ENCODE measurements around the gene SLC12A5. TPM values are rescaled to one million over a fixed set of nuclear protein-coding genes. Genes with fewer than 3 reads are reported as not detected.
"Not testable (repeated sequence)": the region's sequence is repeated elsewhere in the genome, so short reads cannot be mapped to it uniquely, and the experiment has no call there.

SLC12A5 gene
- total RNA-seq, 1 donor from 2014 or later, result 0.77 TPM

GRCh38 chr20:46093531-46093930 lies 64.5 kb downstream of the SLC12A5 start:
- TF ChIP-seq EZH2 (IDR thresholded peaks at IDR 0.05) (no peak), EZH2phosphoT487 (IDR thresholded peaks at IDR 0.05) (no peak), CTCF (IDR thresholded peaks at IDR 0.05) (no peak)
- Mint-ChIP-seq H3K27ac (no peak overlapping the region), H3K4me3 (no peak overlapping the region), H3K4me1 (peaks cover 14% of the 10 kb centered on the region), H3K27me3 (ENCODE audit: insufficient read depth, low read depth) (peaks cover 2% of the 10 kb centered on the region), H3K36me3 (no peaks in the 10 kb centered on the region), H3K9me3 (no peaks in the 10 kb centered on the region)
- no peaks in the 10 kb centered on the region for H3F3A ChIP-seq (ENCODE audit: low read depth)
- no peaks in the 10 kb centered on the region for H3K36me3 ChIP-seq
- H3K4me3 ChIP-seq, result no peak overlapping the region
- H3K4me1 ChIP-seq, result peaks cover 8% of the 10 kb centered on the region
- no peak overlapping the region for H2AFZ ChIP-seq (replicated peaks)
- no peak overlapping the region for H3K27ac ChIP-seq
- no peak overlapping the region for H3K4me2 ChIP-seq
- H3K9ac ChIP-seq, result no peak overlapping the region
- no peak for DNase-seq (ENCODE audit: low spot score)
- peaks cover 9% of the 10 kb centered on the region for H3K79me2 ChIP-seq (ENCODE audit: low read depth)
- peaks cover 8% of the 10 kb centered on the region for H4K20me1 ChIP-seq (ENCODE audit: low read depth)
- peaks cover 13% of the 10 kb centered on the region for H3K27me3 ChIP-seq
- H3K9me3 ChIP-seq (ENCODE audit: low read depth), result no peaks in the 10 kb centered on the region

DNA sequence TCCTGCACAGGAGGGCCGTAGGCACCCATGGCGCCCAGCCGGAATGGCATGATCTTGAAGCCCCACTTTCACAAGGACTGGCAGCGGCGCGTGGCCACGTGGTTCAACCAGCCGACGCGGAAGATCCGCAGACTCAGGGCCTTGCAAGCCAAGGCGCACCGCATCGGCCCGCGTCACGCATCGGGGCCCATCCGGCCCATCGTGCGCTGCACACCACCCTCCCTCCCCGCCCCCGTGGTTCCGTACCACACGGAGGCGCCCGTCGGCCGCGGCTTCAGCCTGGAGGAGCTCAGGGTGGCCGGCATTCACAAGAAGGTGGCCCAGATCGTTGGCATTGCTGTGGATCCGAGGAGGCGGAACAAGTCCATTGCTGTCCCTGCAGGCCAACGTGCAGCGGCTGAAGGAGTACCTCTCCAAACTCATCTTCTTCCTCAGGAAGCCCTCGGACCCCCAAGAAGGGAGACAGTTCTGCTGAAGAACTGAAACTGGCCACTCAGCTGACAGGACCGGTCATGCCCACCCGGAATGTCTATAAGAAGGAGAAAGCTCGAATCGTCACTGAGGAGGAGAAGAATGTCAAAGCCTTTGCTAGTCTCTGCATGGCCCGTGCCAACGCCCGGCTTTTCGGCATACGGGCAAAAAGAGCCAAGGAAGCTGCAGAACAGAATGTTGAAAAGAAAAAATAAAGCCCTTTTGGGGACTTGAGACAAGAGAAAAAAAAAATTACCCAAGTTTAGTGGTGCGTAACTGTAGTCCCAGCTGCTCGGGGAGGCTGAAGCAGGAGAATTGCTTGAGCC lies 70.7 kb downstream of the SLC12A5 start:
- Histone ChIP-seq H3K4me2 (peak overlapping the region; percentile 32), H3K27me3 (peaks cover 60% of the 10 kb centered on the region), H3K79me2 (ENCODE audit: low read depth) (no peaks in the 10 kb centered on the region), H3K4me3 (no peak overlapping the region), H3K27ac (no peak overlapping the region), H3F3A (ENCODE audit: low read depth) (no peaks in the 10 kb centered on the region), H2AFZ (replicated peaks) (peak overlapping the region; percentile 74), H3K4me1 (no peaks in the 10 kb centered on the region), H4K20me1 (ENCODE audit: low read depth) (no peaks in the 10 kb centered on the region), H3K9me3 (ENCODE audit: low read depth) (no peaks in the 10 kb centered on the region), H3K36me3 (no peaks in the 10 kb centered on the region), H3K9ac (no peak overlapping the region)
- no peaks in the 10 kb centered on the region for H3K4me1 Mint-ChIP-seq
- H3K9me3 Mint-ChIP-seq, result peaks cover 7% of the 10 kb centered on the region
- H3K27me3 Mint-ChIP-seq (ENCODE audit: insufficient read depth, low read depth), result peaks cover 2% of the 10 kb centered on the region
- H3K36me3 Mint-ChIP-seq, result no peaks in the 10 kb centered on the region
- TF ChIP-seq EZH2phosphoT487 (IDR thresholded peaks at IDR 0.05) (no peak), EZH2 (IDR thresholded peaks at IDR 0.05) (peak; percentile 24), CTCF (IDR thresholded peaks at IDR 0.05) (peak; percentile 31)
- peak; percentile 52 for DNase-seq (ENCODE audit: low spot score)
- no peak overlapping the region for H3K4me3 Mint-ChIP-seq
- H3K27ac Mint-ChIP-seq, result no peak overlapping the region

- not testable (repeated sequence) for H3K4me3 Mint-ChIP-seq; H2AFZ ChIP-seq (replicated peaks); H3K36me3 ChIP-seq; H3K9me3 ChIP-seq (ENCODE audit: low read depth); H3K79me2 ChIP-seq (ENCODE audit: low read depth); H3K36me3 Mint-ChIP-seq; H3K9ac ChIP-seq; H3K4me2 ChIP-seq; DNase-seq (ENCODE audit: low spot score); H3K27me3 Mint-ChIP-seq (ENCODE audit: insufficient read depth, low read depth); H3K4me3 ChIP-seq; H3K4me1 Mint-ChIP-seq; H3F3A ChIP-seq (ENCODE audit: low read depth); H3K4me1 ChIP-seq; H3K27ac ChIP-seq; H3K27ac Mint-ChIP-seq; H3K9me3 Mint-ChIP-seq; H4K20me1 ChIP-seq (ENCODE audit: low read depth)
- peaks cover 60% of the 10 kb centered on the region for H3K27me3 ChIP-seq
Measured at GRCh38 chr20:46100444-46100843, 71.4 kb downstream of the SLC12A5 start.

GRCh38 chr20:46100988-46101387 lies 72.0 kb downstream of the SLC12A5 start:
- Histone ChIP-seq H3K9me3 (ENCODE audit: low read depth) (no peaks in the 10 kb centered on the region), H4K20me1 (ENCODE audit: low read depth) (no peaks in the 10 kb centered on the region), H3K4me2 (no peak overlapping the region), H3K9ac (no peak overlapping the region), H3K36me3 (no peaks in the 10 kb centered on the region), H2AFZ (replicated peaks) (no peak overlapping the region), H3K4me3 (no peak overlapping the region), H3K27me3 (peaks cover 60% of the 10 kb centered on the region), H3K4me1 (no peaks in the 10 kb centered on the region), H3K79me2 (ENCODE audit: low read depth) (no peaks in the 10 kb centered on the region), H3K27ac (no peak overlapping the region), H3F3A (ENCODE audit: low read depth) (no peaks in the 10 kb centered on the region)
- DNase-seq (ENCODE audit: low spot score), result no peak
- peaks cover 7% of the 10 kb centered on the region for H3K9me3 Mint-ChIP-seq
- no peaks in the 10 kb centered on the region for H3K4me1 Mint-ChIP-seq
- no peaks in the 10 kb centered on the region for H3K36me3 Mint-ChIP-seq
- peaks cover 6% of the 10 kb centered on the region for H3K27me3 Mint-ChIP-seq (ENCODE audit: insufficient read depth, low read depth)
- no peak overlapping the region for H3K4me3 Mint-ChIP-seq
- TF ChIP-seq EZH2 (IDR thresholded peaks at IDR 0.05) (no peak), CTCF (IDR thresholded peaks at IDR 0.05) (no peak), EZH2phosphoT487 (IDR thresholded peaks at IDR 0.05) (no peak)
- no peak overlapping the region for H3K27ac Mint-ChIP-seq

All from neural progenitor cell (in vitro differentiated cells).